ENCODE measurements around the gene DPEP1. TPM values are rescaled to one million over a fixed set of nuclear protein-coding genes. Genes with fewer than 3 reads are reported as not detected.

DPEP1 gene
- total RNA-seq, 1 donor from 2014 or later = 0.24 TPM

DNA sequence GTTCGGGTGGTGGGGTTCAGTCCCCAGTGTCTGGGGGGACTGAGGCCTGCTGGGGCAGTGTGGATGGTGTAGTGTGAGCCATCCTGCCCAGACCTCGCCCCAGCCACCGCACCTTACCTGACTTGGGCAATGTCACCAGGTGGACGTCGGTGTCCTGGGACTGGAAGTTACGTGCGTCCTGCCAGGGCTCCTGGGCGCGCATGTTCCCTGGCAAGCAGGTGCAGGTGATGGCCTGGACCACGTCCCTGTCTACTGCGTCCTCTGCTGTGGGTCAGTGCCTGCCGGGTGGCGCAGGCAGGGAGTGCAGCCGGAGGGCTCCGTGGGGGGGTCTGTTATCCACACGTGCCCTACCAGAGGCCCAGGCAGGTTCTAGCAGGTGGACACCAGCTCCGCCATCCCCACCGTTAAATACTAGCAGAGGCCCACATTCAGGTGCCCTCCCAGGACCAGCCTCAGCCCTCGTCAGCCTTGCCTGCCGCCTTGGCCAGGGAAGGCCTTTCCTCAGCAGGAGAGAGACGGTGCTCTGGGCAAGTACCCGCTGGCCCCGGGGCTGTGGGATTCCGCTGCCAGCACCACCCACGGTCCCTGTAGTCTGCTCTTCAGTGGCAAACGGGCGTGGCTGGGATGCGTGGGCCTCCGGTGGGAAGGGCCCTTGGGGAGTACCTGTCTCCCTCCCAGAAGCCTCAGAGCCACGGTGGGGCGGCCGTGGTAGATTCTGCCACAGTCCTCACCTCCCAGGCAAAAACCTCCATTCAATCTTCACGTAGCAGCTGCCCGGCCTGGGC, 8.1 kb upstream of the DPEP1 start:
- Histone ChIP-seq H3K27ac (no peak overlapping the region), H3F3A (ENCODE audit: low read depth) (peaks cover 9% of the 10 kb centered on the region), H3K4me1 (peaks cover 4% of the 10 kb centered on the region), H3K36me3 (no peaks in the 10 kb centered on the region), H2AFZ (replicated peaks) (no peak overlapping the region), H3K4me3 (no peak overlapping the region), H3K9me3 (ENCODE audit: low read depth) (no peaks in the 10 kb centered on the region), H3K9ac (no peak overlapping the region), H4K20me1 (ENCODE audit: low read depth) (peaks cover 4% of the 10 kb centered on the region), H3K4me2 (no peak overlapping the region), H3K27me3 (peaks cover 6% of the 10 kb centered on the region), H3K79me2 (ENCODE audit: low read depth) (no peaks in the 10 kb centered on the region)
- Mint-ChIP-seq H3K27me3 (ENCODE audit: insufficient read depth, low read depth) (peaks cover 5% of the 10 kb centered on the region), H3K27ac (no peak overlapping the region), H3K36me3 (no peaks in the 10 kb centered on the region), H3K9me3 (no peaks in the 10 kb centered on the region), H3K4me1 (peaks cover 17% of the 10 kb centered on the region), H3K4me3 (no peak overlapping the region)
- TF ChIP-seq EZH2phosphoT487 (IDR thresholded peaks at IDR 0.05) (no peak), EZH2 (IDR thresholded peaks at IDR 0.05) (no peak)
- TF ChIP-seq, protein P1, sequence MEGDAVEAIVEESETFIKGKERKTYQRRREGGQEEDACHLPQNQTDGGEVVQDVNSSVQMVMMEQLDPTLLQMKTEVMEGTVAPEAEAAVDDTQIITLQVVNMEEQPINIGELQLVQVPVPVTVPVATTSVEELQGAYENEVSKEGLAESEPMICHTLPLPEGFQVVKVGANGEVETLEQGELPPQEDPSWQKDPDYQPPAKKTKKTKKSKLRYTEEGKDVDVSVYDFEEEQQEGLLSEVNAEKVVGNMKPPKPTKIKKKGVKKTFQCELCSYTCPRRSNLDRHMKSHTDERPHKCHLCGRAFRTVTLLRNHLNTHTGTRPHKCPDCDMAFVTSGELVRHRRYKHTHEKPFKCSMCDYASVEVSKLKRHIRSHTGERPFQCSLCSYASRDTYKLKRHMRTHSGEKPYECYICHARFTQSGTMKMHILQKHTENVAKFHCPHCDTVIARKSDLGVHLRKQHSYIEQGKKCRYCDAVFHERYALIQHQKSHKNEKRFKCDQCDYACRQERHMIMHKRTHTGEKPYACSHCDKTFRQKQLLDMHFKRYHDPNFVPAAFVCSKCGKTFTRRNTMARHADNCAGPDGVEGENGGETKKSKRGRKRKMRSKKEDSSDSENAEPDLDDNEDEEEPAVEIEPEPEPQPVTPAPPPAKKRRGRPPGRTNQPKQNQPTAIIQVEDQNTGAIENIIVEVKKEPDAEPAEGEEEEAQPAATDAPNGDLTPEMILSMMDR (IDR thresholded peaks at IDR 0.05) = no peak
- DNase-seq (ENCODE audit: low spot score) = no peak

DNA sequence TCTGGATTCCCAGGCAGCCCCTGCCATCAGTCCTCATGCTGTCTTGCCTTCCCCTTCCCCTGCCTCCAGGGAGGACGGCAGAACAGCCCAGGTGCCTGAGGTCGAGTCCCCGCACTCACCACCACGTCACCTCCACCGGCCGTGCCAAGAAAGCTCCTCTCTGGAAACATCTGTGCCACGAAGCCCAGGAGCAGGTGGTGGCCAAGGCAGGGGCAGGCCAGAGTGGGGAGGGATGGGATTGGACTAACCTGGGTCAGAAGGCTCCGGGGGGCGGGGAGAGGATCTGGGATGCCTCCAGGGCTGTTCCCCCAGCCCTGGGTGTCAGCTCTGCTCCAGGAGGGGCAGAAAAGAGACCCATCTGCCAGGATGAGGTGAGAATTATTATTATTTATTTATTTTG, 7.4 kb upstream of the DPEP1 start:
- no peak overlapping the region for H3K4me2 ChIP-seq
- H3F3A ChIP-seq (ENCODE audit: low read depth) = peaks cover 9% of the 10 kb centered on the region
- no peak overlapping the region for H2AFZ ChIP-seq (replicated peaks)
- no peaks in the 10 kb centered on the region for H3K36me3 ChIP-seq
- Mint-ChIP-seq H3K4me3 (no peak overlapping the region), H3K9me3 (no peaks in the 10 kb centered on the region), H3K4me1 (peaks cover 14% of the 10 kb centered on the region), H3K36me3 (no peaks in the 10 kb centered on the region), H3K27ac (no peak overlapping the region), H3K27me3 (ENCODE audit: insufficient read depth, low read depth) (peaks cover 3% of the 10 kb centered on the region)
- H3K4me1 ChIP-seq = peaks cover 4% of the 10 kb centered on the region
- no peak overlapping the region for H3K4me3 ChIP-seq
- DNase-seq (ENCODE audit: low spot score) = no peak
- no peak overlapping the region for H3K27ac ChIP-seq
- no peak for TF ChIP-seq EZH2 (IDR thresholded peaks at IDR 0.05)
- TF ChIP-seq EZH2phosphoT487 (IDR thresholded peaks at IDR 0.05) = no peak
- peaks cover 6% of the 10 kb centered on the region for H3K27me3 ChIP-seq
- no peak overlapping the region for H3K9ac ChIP-seq
- H3K79me2 ChIP-seq (ENCODE audit: low read depth) = no peaks in the 10 kb centered on the region
- H4K20me1 ChIP-seq (ENCODE audit: low read depth) = peaks cover 4% of the 10 kb centered on the region
- no peaks in the 10 kb centered on the region for H3K9me3 ChIP-seq (ENCODE audit: low read depth)

DNA sequence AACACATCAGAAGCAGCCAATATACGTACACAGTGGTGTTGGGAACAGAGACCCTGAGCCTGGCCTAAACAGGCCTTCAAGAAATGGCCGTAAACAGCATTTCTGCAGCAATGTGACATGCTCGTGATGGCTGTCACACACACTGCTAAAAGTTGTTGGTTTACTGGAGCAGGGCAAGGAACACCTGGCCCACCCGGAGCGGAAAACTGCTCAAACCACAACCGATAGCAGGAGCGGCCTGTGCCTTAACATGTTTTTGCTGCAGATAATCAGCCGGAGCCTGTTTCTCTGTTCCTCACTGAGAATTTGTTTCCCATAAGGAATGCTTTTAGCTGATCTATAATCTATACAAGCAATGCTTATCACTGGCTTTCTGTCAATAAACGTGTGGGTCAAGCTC, 6.0 kb upstream of the DPEP1 start:
- Histone ChIP-seq H2AFZ (replicated peaks) (no peak overlapping the region), H3K27ac (no peak overlapping the region), H3K4me2 (no peak overlapping the region), H4K20me1 (ENCODE audit: low read depth) (no peaks in the 10 kb centered on the region), H3K9me3 (ENCODE audit: low read depth) (no peaks in the 10 kb centered on the region), H3K4me1 (no peaks in the 10 kb centered on the region), H3K9ac (no peak overlapping the region), H3K36me3 (no peaks in the 10 kb centered on the region), H3K4me3 (no peak overlapping the region), H3K27me3 (peaks cover 6% of the 10 kb centered on the region), H3K79me2 (ENCODE audit: low read depth) (no peaks in the 10 kb centered on the region), H3F3A (ENCODE audit: low read depth) (peaks cover 1% of the 10 kb centered on the region)
- H3K9me3 Mint-ChIP-seq = no peaks in the 10 kb centered on the region
- H3K27me3 Mint-ChIP-seq (ENCODE audit: insufficient read depth, low read depth) = peaks cover 4% of the 10 kb centered on the region
- H3K27ac Mint-ChIP-seq = peak overlapping the region; percentile 53
- no peak overlapping the region for H3K4me3 Mint-ChIP-seq
- H3K36me3 Mint-ChIP-seq = no peaks in the 10 kb centered on the region
- peaks cover 17% of the 10 kb centered on the region for H3K4me1 Mint-ChIP-seq
- DNase-seq (ENCODE audit: low spot score) = no peak
- TF ChIP-seq, protein P1 (IDR thresholded peaks at IDR 0.05) = no peak
